Measurements from ENCODE around the gene DCP1A.
A peak's percentile ranks its signal among the peaks of the same experiment; 100 is the strongest.
"Not testable (repeated sequence)": the region's sequence is repeated elsewhere in the genome, so short reads cannot be mapped to it uniquely, and the experiment has no call there.

The DCP1A gene

DNA sequence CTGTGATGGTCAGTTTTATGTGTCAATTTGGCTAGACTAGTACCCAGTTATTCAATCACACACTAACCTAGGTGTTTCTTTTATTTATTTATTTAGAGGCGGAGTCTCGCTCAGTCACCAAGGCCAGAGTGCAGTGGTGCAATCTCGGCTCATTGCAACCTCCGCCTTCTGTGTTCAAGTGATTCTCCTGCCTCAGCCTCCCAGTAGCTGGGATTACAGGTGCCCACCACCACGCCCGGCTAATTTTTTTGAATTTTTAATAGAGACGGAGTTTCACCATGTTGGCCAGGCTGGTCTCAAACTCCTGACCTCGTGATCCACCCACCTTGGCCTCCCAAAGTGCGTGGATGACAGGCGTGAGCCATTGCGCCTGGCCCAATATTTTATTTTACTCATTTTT, 78.2 kb downstream of the DCP1A start:
- not testable (repeated sequence) for DNase-seq (ENCODE audit: low read depth in 4 of 4, low spot score in 1 of 4)

DNA sequence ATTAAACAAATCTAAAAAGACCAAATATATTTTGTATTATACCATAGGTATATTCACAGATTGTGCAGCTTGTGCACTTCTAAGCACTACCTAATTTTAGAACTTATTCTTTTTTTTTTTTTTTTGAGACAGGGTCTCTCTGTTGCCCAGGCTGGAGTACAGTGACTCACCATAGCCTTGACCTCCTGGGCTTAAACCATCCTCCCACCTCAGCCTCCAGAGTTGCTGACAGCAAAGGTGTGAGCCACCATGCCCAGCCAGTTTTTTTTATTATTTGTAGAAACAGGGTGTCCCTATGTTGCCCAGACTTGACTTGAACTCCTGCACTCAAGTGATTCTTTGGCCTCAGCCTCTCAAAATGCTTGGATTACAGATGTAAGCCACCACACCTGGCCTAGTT, 79.6 kb downstream of the DCP1A start:
- no peak for DNase-seq (ENCODE audit: low read depth in 4 of 4, low spot score in 1 of 4)

DNA sequence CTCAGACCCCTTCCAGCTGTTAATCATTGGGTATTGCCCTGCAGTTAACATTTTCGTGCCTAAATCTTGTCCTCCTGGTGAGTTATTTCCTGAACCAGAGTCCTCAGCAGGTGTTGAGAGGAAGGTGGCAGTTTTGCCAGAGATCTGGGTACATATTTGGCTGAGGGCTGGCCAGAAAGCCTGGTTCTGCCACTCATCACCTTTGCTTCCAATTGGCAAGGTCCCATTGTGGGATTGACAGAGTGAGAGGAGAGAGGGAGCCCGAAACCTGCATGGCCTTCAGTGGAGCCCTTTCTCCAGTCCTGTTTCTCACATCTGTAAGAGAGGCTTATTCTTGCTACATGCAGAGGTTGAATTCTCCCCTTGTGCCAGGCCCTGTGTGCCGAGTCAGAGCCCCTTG, 82.6 kb downstream of the DCP1A start:
- DNase-seq (ENCODE audit: low read depth in 4 of 4, low spot score in 1 of 4) = no peak

DNA sequence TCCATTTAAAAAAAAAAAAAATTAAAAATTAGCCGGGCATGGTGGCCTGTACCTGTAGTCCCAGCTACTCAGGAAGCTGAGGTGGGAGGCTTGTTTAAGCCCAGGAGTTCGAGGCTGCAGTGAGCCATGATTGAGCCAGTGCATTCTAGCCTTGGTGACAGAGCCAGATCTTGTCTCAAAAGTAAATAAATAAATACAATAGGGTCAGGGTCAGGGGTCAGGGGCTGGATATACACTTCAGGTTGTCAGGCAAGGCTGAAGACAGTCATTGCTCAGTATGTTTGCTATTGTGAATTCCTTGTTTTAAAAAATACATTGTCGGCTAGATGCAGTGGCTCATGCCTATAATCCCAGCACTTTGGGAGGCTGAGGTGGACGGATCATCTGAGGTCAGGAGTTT, 83.4 kb downstream of the DCP1A start:
- no peak for DNase-seq (ENCODE audit: low read depth in 4 of 4, low spot score in 1 of 4)

DNA sequence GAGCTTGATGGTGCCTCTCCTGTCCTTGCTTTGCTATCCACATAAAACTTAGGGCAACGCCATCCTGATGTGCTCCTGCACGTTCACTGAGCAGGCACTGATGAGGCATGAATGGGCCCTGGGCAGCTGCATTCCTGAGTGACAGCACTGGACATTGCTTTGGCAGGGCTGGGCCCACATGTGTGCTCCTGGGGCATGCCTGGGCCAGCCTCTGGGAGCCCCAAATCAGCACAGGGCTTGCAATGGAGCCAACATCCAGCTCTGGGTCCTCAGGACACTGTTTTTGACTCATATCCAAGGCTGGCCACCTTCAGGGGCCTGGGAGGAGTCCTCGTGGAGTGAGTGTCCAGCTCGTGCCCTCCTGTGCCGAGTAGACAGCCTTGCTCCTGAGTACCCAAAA, 85.6 kb downstream of the DCP1A start:
- DNase-seq (ENCODE audit: low read depth in 4 of 4, low spot score in 1 of 4) = no peak

DNA sequence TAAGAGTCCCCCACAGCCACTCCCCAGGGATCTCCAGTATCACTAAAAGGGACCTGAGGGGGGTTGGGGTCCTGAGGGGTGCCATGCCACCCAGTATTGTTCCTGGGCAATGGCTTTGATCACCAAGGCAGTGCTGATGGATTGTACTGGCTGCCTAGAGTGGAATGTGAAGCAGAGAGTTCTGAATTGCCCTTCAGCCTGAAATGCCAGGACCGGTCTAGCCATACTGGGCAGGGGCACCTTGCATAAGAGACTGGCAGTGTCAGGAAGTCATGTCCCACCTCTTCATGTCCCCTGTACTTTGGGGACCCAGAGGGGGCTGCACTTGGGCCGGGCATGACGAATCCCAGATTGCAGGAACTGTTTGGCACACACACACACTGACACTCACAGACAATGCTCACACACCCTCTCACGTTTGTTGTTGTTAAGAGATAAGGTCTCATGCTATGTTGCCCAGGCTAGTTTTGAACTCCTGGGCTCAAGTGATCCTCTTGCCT, 87.0 kb downstream of the DCP1A start:
- no peak for DNase-seq (ENCODE audit: low read depth in 4 of 4, low spot score in 1 of 4)

DNA sequence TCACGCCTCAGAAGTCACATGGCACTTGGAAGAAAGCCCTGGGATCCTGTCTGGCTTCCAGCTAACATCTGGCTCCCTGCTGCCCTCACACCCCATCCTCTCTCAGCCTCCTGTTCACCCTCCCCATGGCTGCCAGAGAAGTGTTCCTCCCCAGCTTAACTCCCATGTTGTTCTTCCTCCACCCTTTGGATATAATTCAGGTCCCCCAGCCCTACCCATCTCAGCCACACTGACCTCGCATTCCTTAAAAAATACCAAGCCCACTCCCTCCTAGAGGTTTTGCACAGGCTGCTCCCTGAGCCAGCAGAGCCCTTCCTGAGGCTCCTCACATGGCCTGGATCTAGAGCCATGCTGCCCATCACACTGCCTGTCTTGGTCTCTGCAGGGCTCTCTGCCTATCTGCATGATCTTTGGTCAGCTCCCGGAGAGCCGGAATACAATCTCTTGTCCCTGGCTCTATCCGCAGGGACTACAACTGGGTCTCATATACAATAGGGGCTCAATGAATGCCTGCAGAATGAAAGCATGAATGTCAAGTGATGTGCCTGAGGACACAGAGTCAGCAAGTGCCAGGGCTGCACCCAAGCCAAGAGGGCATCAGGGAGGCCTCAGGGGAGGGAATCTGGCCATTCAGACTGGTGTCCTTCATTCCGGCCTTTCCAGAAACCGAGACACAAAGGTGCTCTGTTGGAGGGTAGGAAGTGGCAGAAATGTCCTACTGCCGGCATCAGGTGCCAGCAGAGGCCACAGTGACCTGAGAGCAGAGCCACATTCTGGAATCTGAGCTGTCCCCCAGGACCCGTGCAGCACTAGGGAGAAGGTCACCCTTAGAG, 87.7 kb downstream of the DCP1A start:
- DNase-seq (ENCODE audit: low read depth in 4 of 4, low spot score in 1 of 4) = no peak

DNA sequence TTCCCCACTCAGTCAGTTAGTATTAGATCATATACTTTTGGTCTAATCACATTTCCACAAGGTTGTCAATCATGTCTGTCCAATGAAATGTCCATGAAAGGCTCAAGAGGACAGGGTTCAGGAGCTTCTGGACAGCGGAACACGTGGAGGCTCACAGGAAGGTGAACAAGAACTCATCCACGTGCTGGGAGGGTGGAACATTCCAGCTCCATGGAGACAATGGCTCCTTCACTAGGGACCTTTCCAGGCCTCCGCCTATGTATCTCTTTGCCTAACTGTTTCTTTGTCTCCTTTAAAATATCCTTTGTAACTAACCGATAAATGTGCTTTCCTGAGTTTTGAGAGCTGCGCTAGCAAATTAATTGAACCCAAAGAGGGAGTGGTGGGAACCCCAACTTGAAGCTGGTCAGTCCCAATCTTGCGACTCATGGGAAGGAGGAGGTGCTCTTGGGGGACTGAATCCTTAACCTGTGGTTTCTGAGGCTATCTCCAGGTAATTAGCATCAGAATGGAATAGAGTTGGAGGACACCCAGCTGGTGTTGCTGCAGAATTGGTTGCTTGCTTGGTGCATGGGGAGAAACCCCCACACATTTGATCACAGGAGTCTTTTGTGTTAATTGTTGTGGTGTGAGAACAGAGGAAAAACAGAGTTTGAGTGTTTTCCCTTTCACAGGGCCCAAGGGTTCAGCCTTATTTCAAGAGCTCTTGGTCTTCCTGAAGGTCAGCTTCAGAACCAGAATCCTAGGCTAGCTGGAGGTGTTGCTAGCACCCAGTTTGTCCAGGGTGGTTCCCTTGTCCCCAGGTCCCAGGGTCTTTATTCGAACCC, 88.5 kb downstream of the DCP1A start:
- no peak for DNase-seq (ENCODE audit: low read depth in 4 of 4, low spot score in 1 of 4)

DNA sequence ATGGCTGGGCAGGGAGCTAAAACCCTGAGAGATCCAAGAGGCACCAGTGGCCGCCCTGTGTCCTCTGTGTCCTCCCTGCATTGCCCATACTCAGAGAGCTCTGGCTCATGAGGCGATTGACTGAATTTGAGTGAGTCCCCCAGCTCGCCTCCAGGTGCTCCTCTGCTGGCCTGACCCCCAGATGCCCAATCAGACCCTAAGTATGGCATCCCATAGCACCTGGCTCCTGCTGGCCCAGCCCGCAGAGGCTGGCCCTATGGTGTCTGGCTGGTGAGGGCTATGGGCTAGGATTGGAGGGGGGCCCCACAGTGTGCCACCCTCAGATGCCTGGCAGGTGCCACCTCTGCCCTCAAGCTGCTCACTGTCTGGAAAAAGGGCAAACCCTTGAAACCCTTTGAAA, 89.9 kb downstream of the DCP1A start:
- DNase-seq (ENCODE audit: low read depth in 4 of 4, low spot score in 1 of 4) = no peak

DNA sequence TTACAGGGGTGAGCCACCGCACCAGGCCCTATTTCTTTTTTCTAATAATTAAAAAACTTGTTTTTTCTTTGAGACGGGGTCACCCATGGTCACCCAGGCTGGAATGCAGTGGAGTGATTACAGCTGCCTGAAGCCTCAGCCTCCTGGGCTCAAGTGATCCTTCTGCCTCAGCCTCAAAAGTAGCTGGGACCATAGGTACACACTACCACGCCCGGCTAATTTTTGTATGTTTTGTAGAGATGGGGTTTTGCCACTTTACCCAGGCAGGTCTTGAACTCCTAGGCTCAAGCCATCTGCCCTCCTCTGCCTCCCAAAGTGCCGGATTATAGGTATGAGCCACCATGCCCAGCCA, 90.7 kb downstream of the DCP1A start:
- DNase-seq (ENCODE audit: low read depth in 4 of 4, low spot score in 1 of 4) = no peak

DNA sequence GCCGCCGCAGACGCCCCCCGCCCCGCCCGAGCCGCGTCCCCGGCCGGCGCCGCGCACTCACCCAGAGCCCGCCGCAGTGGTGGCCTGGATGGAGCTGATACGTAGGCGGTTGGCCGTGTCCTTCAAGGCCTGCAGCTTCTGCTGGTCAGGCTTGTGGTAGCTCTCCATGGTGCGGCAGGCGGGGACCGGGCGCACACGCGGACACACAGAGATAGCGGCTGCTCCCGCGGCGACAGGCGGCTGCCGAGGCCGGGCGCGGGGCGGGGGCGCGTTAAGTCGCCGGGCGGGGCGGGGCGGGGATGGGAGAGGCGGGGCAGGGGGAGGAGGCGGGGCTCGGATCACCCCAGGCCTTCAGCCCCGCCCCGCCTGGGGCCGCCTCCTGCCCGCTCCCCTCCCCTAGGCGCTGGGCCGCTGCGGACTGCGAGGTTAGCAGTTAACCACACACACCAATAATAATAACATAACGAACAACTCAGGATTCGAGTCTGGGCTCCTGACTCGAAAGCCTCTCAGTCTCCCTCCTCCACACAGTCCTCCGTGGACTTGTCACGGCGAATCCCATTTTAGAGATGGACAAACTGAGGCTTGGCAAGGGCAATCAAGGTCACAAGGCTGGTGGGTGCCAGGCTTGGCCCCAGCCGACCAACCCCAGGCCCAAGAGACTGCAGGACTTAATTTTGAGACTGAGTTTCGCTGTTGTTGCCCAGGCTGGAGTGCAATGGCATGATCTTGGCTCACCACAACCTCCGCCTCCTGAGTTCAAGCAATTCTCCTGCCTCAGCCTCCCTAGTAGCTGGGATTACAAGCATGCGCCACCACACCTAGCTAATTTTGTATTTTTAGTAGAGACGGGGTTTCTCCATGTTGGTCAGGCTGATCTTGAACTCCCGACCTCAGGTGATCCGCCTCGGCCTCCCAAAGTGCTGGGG, 91.3 kb downstream of the DCP1A start, which contains the start of gene TKT:
Gene TKT (minus strand): TSS at position 248 of the 929 bp plus-strand sequence. CDS start 80 bp downstream, at position 168.
- DNase-seq (ENCODE audit: low read depth in 4 of 4, low spot score in 1 of 4) = peak; percentile 59 to 77 (median 66)

DNA sequence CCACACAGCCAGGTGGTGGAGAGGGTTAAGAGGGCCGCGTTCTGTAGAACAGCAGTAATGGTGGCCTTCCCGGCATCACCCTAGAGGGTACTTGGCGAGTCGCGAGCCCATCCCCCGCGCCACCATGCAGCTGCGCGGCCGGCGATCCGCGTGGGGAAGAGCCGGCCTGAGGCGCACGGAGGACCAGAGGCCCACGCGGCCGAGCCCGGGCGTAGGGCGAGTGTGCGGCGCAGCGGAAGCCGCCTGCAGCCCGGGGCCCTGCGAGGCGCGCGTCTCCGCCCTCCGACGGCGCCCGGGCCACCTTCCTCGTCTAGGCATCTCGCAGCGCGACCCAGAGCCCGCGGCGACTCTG, 91.9 kb downstream of the DCP1A start:
- DNase-seq (ENCODE audit: low read depth in 4 of 4, low spot score in 1 of 4) = peak in 2 of 4 experiments; percentile 13 to 25

DNA sequence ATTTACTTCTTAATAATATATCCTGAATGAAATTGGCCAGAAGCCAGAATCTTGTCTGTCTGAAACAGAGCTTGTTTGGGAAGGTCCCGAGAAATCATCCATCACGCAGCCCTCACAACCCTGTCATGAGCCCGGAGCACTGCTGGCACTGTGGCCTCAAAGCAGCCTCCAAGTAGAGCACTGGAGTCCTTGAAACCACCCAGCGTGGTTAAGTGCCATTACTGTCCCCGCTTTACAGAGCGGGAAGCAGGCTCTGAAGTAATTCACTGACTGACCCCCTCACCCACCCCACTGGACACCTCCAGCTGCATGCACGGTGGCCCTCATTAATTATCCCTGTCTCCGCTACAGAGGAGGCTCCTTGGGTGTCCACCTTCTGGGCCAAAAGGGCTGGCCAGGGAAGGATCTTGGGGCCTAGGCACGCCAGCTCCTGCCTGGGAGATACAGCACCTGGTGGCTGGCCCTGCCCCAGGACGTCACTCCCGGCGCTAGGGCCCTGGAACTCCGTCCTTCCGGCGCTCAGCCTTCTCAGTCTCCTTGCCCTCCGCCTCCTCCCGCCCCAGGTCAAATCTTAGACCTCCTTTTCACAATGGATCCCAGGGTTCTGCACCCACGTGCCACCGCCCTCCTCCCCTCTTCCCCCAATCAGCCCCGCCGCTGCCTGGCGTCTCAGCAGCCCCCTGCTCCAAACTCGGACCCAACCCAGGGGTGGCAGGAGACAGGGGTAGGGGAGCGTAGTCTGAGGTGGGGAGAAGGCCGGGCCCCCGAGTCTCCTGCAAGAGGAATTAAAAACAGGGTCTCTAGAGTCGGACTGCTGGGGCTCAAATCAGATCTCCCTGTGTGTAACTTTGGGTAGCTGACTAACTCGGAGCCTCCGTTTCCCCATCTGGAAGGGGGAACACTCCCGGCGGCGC, 92.6 kb downstream of the DCP1A start:
- peak in 3 of 4 experiments; percentile 19 to 56 (median 26) for DNase-seq (ENCODE audit: low read depth in 4 of 4, low spot score in 1 of 4)

DNA sequence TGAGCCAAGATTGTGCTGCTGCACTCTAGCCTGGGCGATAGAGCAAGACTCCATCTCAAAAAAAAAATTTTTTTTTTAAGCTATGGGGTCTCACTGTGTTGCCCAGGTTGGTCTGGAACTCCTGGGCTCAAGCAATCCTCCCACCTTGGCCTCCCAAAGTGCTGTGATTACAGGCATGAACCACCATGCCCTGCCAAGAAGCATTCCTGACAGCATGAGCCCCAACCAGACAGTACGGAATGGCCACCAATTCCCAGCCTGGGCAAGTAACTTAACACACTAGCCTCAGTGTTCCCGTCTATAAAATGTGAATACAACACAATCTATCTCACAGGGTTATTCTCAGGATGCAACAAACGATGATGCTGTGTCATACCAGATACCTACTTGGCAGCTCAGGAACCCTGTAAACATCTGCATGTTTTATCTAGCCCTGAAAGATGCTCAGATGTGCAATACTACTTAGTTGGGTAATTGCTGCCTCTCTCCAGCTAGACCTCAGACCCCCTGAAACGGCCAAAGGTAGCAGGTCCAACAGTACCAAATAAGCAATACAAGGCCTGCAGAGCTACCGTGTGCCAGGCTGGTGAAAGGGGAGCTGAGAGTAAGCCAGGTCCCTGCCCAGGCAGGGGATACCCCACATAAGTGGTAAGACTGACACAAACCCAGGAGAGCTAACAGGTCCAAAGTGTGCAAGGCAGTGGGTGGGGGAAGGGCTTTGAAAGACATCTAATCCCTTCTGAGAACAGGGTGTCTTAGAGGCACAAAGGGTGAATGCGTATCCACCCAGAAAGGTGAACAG, 93.4 kb downstream of the DCP1A start:
- DNase-seq (ENCODE audit: low read depth in 4 of 4, low spot score in 1 of 4) = no peak

DNA sequence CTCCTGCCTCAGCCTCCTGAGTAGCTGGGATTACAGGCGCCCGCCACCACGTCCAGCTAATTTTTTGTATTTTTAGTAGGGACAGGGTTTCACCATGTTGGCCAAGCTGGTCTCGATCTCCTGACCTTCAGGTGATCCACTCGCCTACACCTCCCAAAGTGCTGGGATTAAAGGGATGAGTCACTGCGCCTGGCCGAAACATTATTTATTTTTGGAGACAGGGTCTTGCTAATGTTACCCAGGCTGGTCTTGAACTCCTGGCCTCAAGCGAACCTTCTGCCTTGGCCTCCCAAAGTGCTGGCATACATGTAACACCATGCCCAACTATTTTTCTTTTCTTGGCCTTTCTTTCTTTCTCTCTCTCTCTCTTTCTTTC, 94.4 kb downstream of the DCP1A start:
- DNase-seq (ENCODE audit: low read depth in 4 of 4, low spot score in 1 of 4) = not testable (repeated sequence)

DNA sequence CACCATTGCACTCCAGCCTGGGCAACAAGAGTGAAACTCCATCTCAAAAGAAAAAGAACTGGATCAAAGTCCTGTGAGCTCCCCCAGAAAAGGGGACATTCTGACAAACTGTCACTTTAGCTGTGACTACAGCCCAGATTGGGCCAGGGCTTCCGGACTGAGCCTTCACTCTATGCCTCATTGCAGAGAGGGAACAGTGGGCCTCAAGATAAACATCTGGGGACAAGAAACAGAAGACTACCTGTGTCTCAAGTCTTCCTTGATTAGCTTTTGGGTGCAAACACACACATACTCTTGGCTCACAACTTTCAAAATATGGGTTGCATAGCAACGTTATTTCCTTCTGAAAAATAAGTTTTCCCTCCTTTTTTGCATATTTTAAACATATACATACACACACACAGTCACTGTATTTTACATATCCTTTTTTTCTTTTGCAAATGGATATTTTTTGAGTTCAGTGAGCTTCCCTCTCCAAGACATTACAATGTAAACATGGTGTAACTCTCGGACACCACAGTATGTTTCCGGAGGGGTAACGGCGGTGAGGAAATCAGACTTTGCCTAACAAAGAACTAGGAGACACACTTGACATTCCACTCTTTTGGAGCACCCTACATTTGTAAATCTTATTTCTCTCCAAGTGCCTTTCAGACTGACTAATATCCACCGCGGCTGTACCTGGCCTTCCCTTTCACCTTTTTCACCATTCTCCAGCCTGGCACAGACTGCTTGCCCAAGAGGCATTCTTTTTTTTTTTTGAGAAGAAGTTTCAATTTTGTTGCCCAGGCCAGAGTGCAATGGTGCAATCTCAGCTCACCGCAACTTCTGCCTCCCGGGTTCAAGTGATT, 95.0 kb downstream of the DCP1A start:
- DNase-seq (ENCODE audit: low read depth in 4 of 4, low spot score in 1 of 4) = no peak

DNA sequence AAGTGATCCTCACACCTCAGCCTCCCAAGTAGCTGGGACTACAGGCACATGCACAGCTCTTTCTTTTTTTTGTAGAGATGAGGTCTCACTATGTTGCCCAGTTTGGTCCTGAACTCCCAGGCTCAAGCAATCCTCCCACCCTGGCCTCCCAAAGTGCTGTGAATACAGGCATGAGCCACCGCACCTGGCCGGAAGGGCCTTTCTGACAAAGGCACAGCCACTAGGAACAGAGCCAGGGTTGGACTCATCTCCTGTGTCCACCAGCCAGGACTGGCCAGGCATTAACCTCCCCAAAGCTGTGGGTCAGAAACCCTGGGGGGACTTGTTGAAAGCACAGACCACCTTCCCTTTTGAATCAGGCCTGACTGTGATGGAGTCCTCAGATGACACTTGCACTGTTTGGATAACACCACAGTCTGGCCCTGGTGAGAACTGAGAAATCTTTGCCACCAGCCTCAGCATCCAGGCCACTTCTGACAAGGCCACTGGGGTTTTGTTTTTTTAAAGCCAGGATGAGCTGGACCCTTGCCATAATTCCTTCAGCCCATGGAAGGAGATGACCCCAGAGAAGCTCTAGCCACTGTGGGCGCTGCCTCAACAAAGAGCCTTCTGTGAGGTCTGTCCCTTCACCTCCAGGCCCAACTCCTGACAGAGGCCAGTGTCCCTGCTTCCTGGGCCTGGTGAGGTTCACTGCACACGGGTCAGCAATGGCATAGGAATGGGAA, 96.3 kb downstream of the DCP1A start:
- DNase-seq (ENCODE audit: low read depth in 4 of 4, low spot score in 1 of 4) = no peak

DNA sequence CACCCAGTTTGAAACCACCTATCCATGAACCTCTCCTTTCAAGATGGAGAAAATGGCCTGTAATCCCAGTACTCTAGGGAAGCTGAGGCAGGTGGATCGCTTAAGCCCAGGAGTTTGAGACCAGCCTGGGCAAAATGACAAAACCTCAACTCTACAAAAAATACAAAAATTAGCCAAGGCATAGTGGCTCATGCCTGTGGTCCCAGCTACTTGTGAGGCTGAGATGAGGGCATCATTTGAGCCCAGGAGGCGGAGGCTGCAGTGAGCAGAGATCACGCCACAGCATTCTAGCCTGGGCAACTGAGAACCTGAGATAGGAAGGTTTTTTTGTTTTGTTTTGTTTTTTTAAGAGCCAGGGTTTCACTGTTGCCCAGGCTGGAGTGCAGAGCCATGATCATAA, 96.9 kb downstream of the DCP1A start:
- DNase-seq (ENCODE audit: low read depth in 4 of 4, low spot score in 1 of 4) = no peak
